Psoas muscle (tissue), 8 donors: ENCODE data around the gene SFT2D3. TPM values are rescaled to one million over a fixed set of nuclear protein-coding genes. Genes with fewer than 3 reads are reported as not detected.
A peak's percentile ranks its signal among the peaks of the same experiment; 100 is the strongest.

Experiments used
- ATAC-seq, 4 donors: fragments of 200-7000 bp; cut with Tn5 transposase; one replicate each; pipeline ENCODE4 v1.9.1; 2020; ENCODE audit warnings: moderate library complexity in 3 of 4, mild to moderate bottlenecking in 2 of 4
- DNase-seq, 2 donors: peaks; one replicate each; pipeline ENCODE4 v3.0.0-alpha.2; 2020
- H3K27ac ChIP-seq: fragments of 200-600 bp; one replicate; pipeline ENCODE4 v1.8.0; 2022
- H3K27me3 ChIP-seq, 3 donors: fragments of 200-600 bp in 1 of 3; one replicate each; pipeline versions ENCODE4 v1.6.1 to v1.8.0; 2013 to 2022; ENCODE audit warnings: low read length in 2 of 3, mild to moderate bottlenecking in 2 of 3, moderate library complexity in 1 of 3; ENCODE audit not compliant: insufficient read depth in 3 of 3
- H3K36me3 ChIP-seq, 2 donors: fragments of 200-600 bp in 1 of 2; one replicate each; pipeline versions ENCODE4 v1.6.1 to v1.8.0; 2013 to 2022; ENCODE audit warnings: low read depth in 1 of 2, mild to moderate bottlenecking in 1 of 2, moderate library complexity in 1 of 2; ENCODE audit not compliant: insufficient read depth in 1 of 2
- H3K4me1 ChIP-seq: fragments of 200-600 bp; one replicate; pipeline ENCODE4 v1.8.0; 2022
- H3K4me3 ChIP-seq: fragments of 200-600 bp; one replicate; pipeline ENCODE4 v1.8.0; 2022; ENCODE audit warnings: mild to moderate bottlenecking
- H3K9me3 ChIP-seq: fragments of 200-600 bp; one replicate; pipeline ENCODE4 v1.8.0; 2022
- CTCF ChIP-seq: fragments of 200-600 bp; IDR thresholded peaks from one replicate; pipeline ENCODE4 v1.8.0; 2022; ENCODE audit warnings: antibody characterized with exemption
- WGBS, 3 donors: extraction: QIAGEN DNeasy Blood & Tissue Kit; methylation state at CpG; one replicate each; pipeline versions ENCODE4 v1.1.6 to v1.1.7; 2013; 5-methylcytosine and 5-hydroxymethylcytosine counted together
- intact Hi-C, 2 donors: fragments of 100-400 bp; cut with DNase I; formaldehyde crosslinking; loops; one replicate each; pipeline versions ENCODE4 v1.11.0 to v1.14.2; 2022
- polyA plus RNA-seq, 3 donors: library from polyadenylated mRNA; stranded (reverse); fragments of 200-250 nt; gene quantifications; one replicate each; pipeline ENCODE4 v1.2.3, GENCODE V29; 2013
- total RNA-seq, 4 donors: library from RNA; stranded (reverse); fragmentation: NEBNext Ultra II Directional in 2 of 4; extraction: Animal tissue kit (Norgen Biotek cat#: 25700) in 2 of 4; gene quantifications; one replicate each; pipeline versions ENCODE4 v1.2.1 to v1.2.4, GENCODE V29; 2021 to 2023
- donor health status: healthy with polysubstance abuse.
- donor health status: DM: no; HTN: no; CAD: no; lungs with moderate emphysema.
- donor health status: Bipolar disorder and iron deficiency.
- donor health status: healthy.
- donor health status: DM: yes; HTN: yes; CAD: no.
- donor health status: DM: no; HTN: no; CAD: no.
- donor health status: DM: no; HTN: no; CAD: no.
- donor health status: DM: yes; HTN: yes; CAD: no.

The SFT2D3 gene
- total and polyA plus RNA-seq, 7 donors = 1.5 to 4.1 (median 2.2) TPM

- peaks cover 6% of the 10 kb centered on the region for H3K4me1 ChIP-seq
- H3K9me3 ChIP-seq = no peaks in the 10 kb centered on the region
- ATAC-seq = no peak
- TF ChIP-seq CTCF = no peak
- H3K27ac ChIP-seq = no peak overlapping the region
- no peak for DNase-seq
- no peaks in the 10 kb centered on the region for H3K27me3 ChIP-seq
- H3K4me3 ChIP-seq = no peak overlapping the region
- intact Hi-C loops = no loop called here
- H3K36me3 ChIP-seq = no peaks in the 10 kb centered on the region
Observed at GRCh38 chr2:127683056-127683455, 18.2 kb upstream of the SFT2D3 start.

GRCh38 chr2:127683757-127684156 is 17.5 kb upstream of the SFT2D3 start:
- Histone ChIP-seq H3K4me3 (no peak overlapping the region), H3K27me3 (no peaks in the 10 kb centered on the region), H3K36me3 (no peaks in the 10 kb centered on the region), H3K4me1 (peaks cover 6% of the 10 kb centered on the region), H3K9me3 (no peaks in the 10 kb centered on the region), H3K27ac (no peak overlapping the region)
- ATAC-seq (no peak), DNase-seq (peak in 1 of 2 donors; percentile 64)
- WGBS, 3 donors = 28 to 52% (median 30%) methylated on average over 15 of the region's 15 CpGs
- intact Hi-C loops = no loop called here
- TF ChIP-seq CTCF = no peak

- ATAC-seq = no peak
- intact Hi-C loops = no loop called here
- Histone ChIP-seq H3K4me1 (peaks cover 6% of the 10 kb centered on the region), H3K27ac (no peak overlapping the region), H3K9me3 (no peaks in the 10 kb centered on the region), H3K27me3 (no peaks in the 10 kb centered on the region), H3K4me3 (no peak overlapping the region), H3K36me3 (no peaks in the 10 kb centered on the region)
- no peak for DNase-seq
- 58 to 72% (median 67%) methylated on average over 8 of the region's 8 CpGs for WGBS, 3 donors
- TF ChIP-seq CTCF = no peak
Observed at GRCh38 chr2:127685410-127686080, 15.8 kb upstream of the SFT2D3 start.

GRCh38 chr2:127688405-127688804 is 12.9 kb upstream of the SFT2D3 start:
- Histone ChIP-seq H3K4me1 (no peaks in the 10 kb centered on the region), H3K4me3 (no peak overlapping the region), H3K9me3 (no peaks in the 10 kb centered on the region), H3K27me3 (no peaks in the 10 kb centered on the region), H3K27ac (no peak overlapping the region), H3K36me3 (no peaks in the 10 kb centered on the region)
- no peak for TF ChIP-seq CTCF
- no peak for ATAC-seq
- 75 to 86% (median 82%) methylated on average over 1 of the region's 1 CpG for WGBS, 3 donors
- intact Hi-C loops = no loop called here
- DNase-seq = no peak

GRCh38 chr2:127690696-127691095 is 10.6 kb upstream of the SFT2D3 start:
- no peak for TF ChIP-seq CTCF
- Histone ChIP-seq H3K27me3 (no peaks in the 10 kb centered on the region), H3K4me3 (no peak overlapping the region), H3K27ac (no peak overlapping the region), H3K36me3 (no peaks in the 10 kb centered on the region), H3K9me3 (no peaks in the 10 kb centered on the region), H3K4me1 (no peaks in the 10 kb centered on the region)
- 91 to 98% (median 91%) methylated on average over 2 of the region's 2 CpGs for WGBS, 3 donors
- intact Hi-C loops = no loop called here
- DNase-seq (no peak), ATAC-seq (no peak)
